GM21447 (cell line): ENCODE measurements around the gene CLEC19A.

ENCODE experiments used
- ATAC-seq: cut with Tn5 transposase; IDR thresholded peaks from one replicate; pipeline ENCODE4 v1.9.1; 2021; ENCODE audit not compliant: unreplicated experiment

Gene CLEC19A

GRCh38 chr16:19285431-19285830 lies at the start of gene CLEC19A:
CLEC19A (plus strand) TSS chr16:19285731; CDS start chr16:19285852, 121 bp downstream.
- ATAC-seq = no peak

GRCh38 chr16:19235886-19236285 lies 49.6 kb upstream of the CLEC19A start:
- ATAC-seq = no peak

GRCh38 chr16:19236561-19237209 lies 48.8 kb upstream of the CLEC19A start:
- no peak for ATAC-seq

- no peak for ATAC-seq
Observed at GRCh38 chr16:19238406-19238805, 47.1 kb upstream of the CLEC19A start.

GRCh38 chr16:19239511-19240155 lies 45.9 kb upstream of the CLEC19A start:
- ATAC-seq = no peak

- ATAC-seq = no peak
Observed at GRCh38 chr16:19240494-19240893, 45.0 kb upstream of the CLEC19A start.

- no peak for ATAC-seq
Observed at GRCh38 chr16:19241512-19241911, 44.0 kb upstream of the CLEC19A start.

GRCh38 chr16:19242186-19242585 lies 43.3 kb upstream of the CLEC19A start:
- ATAC-seq = no peak

GRCh38 chr16:19242987-19243575 lies 42.5 kb upstream of the CLEC19A start:
- no peak for ATAC-seq

GRCh38 chr16:19245326-19245925 lies 40.1 kb upstream of the CLEC19A start:
- ATAC-seq = no peak

- no peak for ATAC-seq
Observed at GRCh38 chr16:19252904-19253303, 32.6 kb upstream of the CLEC19A start.

- no peak for ATAC-seq
Observed at GRCh38 chr16:19254611-19255010, 30.9 kb upstream of the CLEC19A start.

GRCh38 chr16:19264123-19264673 lies 21.3 kb upstream of the CLEC19A start:
- ATAC-seq = no peak

- no peak for ATAC-seq
Observed at GRCh38 chr16:19265380-19265930, 20.1 kb upstream of the CLEC19A start.

GRCh38 chr16:19266774-19267173 lies 18.8 kb upstream of the CLEC19A start:
- no peak for ATAC-seq

- ATAC-seq = no peak
Observed at GRCh38 chr16:19269098-19269497, 16.4 kb upstream of the CLEC19A start.

GRCh38 chr16:19274165-19274797 lies 11.2 kb upstream of the CLEC19A start:
- no peak for ATAC-seq

- ATAC-seq = no peak
Observed at GRCh38 chr16:19278403-19278802, 7.1 kb upstream of the CLEC19A start.

GRCh38 chr16:19281246-19281645 lies 4.3 kb upstream of the CLEC19A start:
- no peak for ATAC-seq

GRCh38 chr16:19282101-19282500 lies 3.4 kb upstream of the CLEC19A start:
- ATAC-seq = no peak

- ATAC-seq = no peak
Observed at GRCh38 chr16:19283637-19284036, 1.9 kb upstream of the CLEC19A start.
